Activated CD8-positive, alpha-beta T cell treated with anti-CD3 and anti-CD28 coated beads, Interleukin-2, amount 10 ng/mL, durations not matched to agents 7 days and 5 days (primary cell): Measurements from ENCODE around the gene MRM1. TPM values are rescaled to one million over a fixed set of nuclear protein-coding genes. Genes with fewer than 3 reads are reported as not detected.

ENCODE experiments used
- ATAC-seq: fragments of 150-1000 bp; cut with Tn5 transposase; one replicate; pipeline ENCODE4 v1.10.0; 2021; ENCODE audit warnings: moderate library complexity
- CTCF ChIA-PET: fragments of 350-600 bp; sonication (Branson Sonifier 250); formaldehyde crosslinking; loops from one replicate; lab custom pipeline; 2021; ENCODE audit warnings: antibody characterized with exemption; lab: Charles Lee
- POLR2A ChIA-PET: fragments of 350-600 bp; sonication (Branson Sonifier 250); formaldehyde crosslinking; loops from one replicate; lab custom pipeline; 2021; ENCODE audit warnings: antibody characterized with exemption; lab: Charles Lee
- DNase-seq: peaks from one replicate; pipeline ENCODE4 v3.0.0-alpha.2; 2020
- H3K27ac Mint-ChIP-seq: one replicate; pipeline ENCODE4 v1.8.0; 2021; ENCODE audit warnings: mild to moderate bottlenecking, mixed read lengths
- H3K27me3 Mint-ChIP-seq: one replicate; pipeline ENCODE4 v1.8.0; 2021; ENCODE audit warnings: low read depth, mixed read lengths
- H3K36me3 Mint-ChIP-seq: one replicate; pipeline ENCODE4 v1.8.0; 2021; ENCODE audit warnings: low read depth, mixed read lengths
- H3K4me1 Mint-ChIP-seq: one replicate; pipeline ENCODE4 v1.8.0; 2021; ENCODE audit warnings: low read depth, mixed read lengths
- H3K4me3 Mint-ChIP-seq: one replicate; pipeline ENCODE4 v1.8.0; 2021; ENCODE audit warnings: mild to moderate bottlenecking, mixed read lengths
- H3K9me3 Mint-ChIP-seq: one replicate; pipeline ENCODE4 v1.8.0; 2022; ENCODE audit warnings: mixed read lengths; ENCODE audit not compliant: insufficient read depth
- total RNA-seq, 2 experiments: library from RNA; stranded (reverse); gene quantifications; one replicate each; pipeline ENCODE4 v1.2.3, GENCODE V29; 2021

The MRM1 gene
- total RNA-seq, 2 experiments from 2014 or later: 10.7 to 13.1 TPM

DNA sequence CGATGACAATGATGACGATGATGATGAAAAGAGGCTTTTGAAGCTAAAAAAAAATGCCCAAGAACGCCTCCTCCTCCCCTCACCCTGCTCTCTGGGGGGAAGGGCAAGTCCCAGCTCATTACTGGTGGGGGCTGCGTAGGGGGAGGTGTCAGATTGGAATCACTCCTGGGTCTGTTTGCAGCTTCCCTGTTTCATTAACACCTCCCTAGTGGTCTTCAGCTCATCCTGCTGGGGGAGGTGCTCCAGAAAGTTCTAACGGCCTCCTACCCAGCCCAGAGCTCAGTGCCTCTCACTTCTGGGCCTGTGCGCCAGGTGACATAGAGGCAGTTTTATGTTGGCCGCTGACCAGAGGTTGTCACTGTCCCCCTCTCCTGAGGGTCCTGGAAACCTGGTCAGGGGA is 12.7 kb downstream of the MRM1 start:
- DNase-seq (no peak), ATAC-seq (no peak)
- Mint-ChIP-seq H3K9me3 (no peaks in the 10 kb centered on the region), H3K4me3 (no peak overlapping the region), H3K36me3 (no peaks in the 10 kb centered on the region), H3K27me3 (no peaks in the 10 kb centered on the region), H3K4me1 (no peaks in the 10 kb centered on the region), H3K27ac (no peak overlapping the region)
- POLR2A ChIA-PET: no interaction called here
- CTCF ChIA-PET: interaction anchor here (1.4 to 2.8 kb wide), 2 partner anchors 12 kb away, joined by 5 to 24 read pairs; partner anchors contain the start of gene MRM1

DNA sequence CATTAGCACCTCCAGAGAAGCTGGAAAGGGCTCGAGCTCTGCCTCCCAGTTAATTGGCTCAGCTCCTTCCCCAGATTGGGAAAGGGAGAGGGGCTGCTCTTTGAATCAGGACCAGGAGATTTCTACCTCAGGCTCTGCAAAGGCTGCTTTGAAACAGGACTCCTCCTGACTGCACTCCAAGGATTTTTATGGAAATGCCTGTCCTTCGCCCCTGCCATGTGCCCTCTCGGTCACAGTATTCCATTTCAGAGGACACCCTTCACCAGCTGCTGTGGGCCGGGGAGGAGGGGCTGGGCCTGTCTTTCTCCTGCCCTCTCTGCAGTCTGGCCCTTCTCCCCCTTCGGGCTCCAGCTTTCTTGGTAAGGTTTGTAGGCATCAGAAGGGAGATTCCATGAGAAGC is 13.6 kb downstream of the MRM1 start:
- H3K27ac Mint-ChIP-seq: no peak overlapping the region
- no peaks in the 10 kb centered on the region for H3K9me3 Mint-ChIP-seq
- no peaks in the 10 kb centered on the region for H3K4me1 Mint-ChIP-seq
- POLR2A ChIA-PET: no interaction called here
- no peaks in the 10 kb centered on the region for H3K36me3 Mint-ChIP-seq
- H3K27me3 Mint-ChIP-seq: no peaks in the 10 kb centered on the region
- H3K4me3 Mint-ChIP-seq: no peak overlapping the region
- CTCF ChIA-PET: interaction anchor here (0.6 to 2.8 kb wide), 3 partner anchors 11 to 202 kb away, joined by 3 to 24 read pairs (median 5); partner anchors contain the start of gene MRM1
- ATAC-seq (no peak), DNase-seq (no peak)

DNA sequence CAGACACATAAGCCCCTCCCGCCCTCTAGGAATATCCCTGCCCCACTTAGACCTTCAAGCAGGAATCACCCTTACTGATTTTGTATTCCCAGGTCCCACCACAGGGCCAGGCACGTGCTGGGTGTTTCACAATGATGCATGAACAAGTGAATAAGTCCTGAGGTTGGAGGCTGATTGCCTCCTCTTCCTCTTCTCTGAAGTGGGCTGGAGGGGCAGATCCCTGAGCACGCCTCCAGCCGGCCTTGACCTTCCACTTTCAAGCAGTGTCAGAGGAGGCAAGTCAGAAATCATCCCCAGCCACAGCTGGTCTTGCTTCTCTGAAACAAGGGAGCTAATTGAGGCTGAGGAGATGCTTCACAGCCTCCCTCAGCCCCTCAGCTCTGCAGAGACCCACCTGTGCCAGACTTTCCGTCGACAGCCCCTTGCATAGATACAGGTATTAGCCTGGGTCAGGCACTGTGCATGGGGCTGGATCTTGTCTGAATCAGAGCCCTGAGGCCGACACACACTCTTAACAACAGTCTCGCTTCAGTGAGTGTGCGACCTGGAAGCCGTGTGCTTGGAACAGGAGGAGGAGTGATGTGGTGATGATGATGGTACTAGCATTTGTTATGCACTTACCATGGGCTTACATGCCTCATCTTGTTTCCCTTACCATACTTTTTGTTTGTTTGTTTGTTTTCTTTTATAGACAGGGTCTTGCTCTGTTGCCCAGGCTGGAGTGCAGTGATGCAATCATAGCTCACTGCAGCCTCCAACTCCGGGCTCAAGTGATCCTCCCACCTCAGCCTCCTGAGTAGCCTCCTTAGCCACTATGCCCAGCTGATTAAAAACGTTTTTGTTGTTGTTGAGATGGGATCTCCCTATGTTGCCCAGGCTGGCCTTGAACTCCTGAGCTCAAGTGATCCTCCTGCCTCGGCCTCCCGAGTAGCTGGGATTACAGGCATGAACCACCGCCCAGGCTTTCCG is 15.0 kb downstream of the MRM1 start:
- Mint-ChIP-seq H3K36me3 (no peaks in the 10 kb centered on the region), H3K27ac (no peak overlapping the region), H3K27me3 (no peaks in the 10 kb centered on the region), H3K4me3 (no peak overlapping the region), H3K4me1 (peaks cover 1% of the 10 kb centered on the region), H3K9me3 (no peaks in the 10 kb centered on the region)
- CTCF ChIA-PET: interaction anchor here (1.2 to 2.5 kb wide), 4 partner anchors 9 to 91 kb away, joined by 3 to 8 read pairs (median 6); no protein-coding TSS in a partner anchor
- no peak for ATAC-seq
- POLR2A ChIA-PET: interaction anchor here (0.6 kb wide), 1 partner anchor 369 kb away, joined by 3 read pairs; no protein-coding TSS in a partner anchor
- no peak for DNase-seq

DNA sequence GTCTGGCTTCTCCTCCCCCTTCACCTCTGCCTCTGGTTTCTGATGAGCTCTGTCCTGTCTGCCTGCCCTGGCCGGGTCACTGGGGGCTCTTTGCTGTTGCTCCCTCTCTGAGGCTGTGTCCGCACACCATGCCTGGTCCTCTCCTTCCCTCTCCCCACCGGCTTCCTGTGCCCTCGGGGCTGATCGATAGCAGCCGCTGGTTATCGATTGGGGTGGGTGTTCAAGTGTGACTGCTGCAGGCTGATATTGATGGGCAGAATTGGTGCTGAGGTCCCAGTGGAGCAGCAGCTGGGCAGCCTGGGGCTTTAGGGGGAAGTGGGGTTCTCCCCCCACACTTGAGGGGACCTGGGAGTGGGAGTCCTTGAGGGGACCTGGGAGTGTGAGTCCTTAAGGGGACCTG is 16.4 kb downstream of the MRM1 start:
- no peaks in the 10 kb centered on the region for H3K9me3 Mint-ChIP-seq
- POLR2A ChIA-PET: no interaction called here

DNA sequence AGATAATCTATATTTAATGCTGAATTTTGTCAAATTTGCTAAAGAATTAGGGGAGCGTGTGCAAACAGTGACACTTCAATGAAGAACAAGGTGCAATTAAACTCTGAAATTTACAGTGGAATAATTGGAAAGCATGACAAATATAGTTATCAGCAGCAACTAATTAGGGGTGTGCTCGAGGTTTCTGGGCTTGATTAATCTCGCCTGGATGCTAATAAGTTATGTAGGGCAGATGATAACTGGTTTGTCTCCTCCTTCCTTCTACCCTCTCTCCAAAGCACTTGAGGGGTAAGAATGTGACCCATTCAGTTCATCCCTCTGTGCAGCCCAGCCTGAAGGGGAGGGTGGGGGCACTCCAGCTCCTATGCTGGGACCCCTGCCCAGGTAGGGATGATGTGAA is 21.9 kb downstream of the MRM1 start:
- ChIA-PET CTCF (interaction anchor here (1.6 to 3.9 kb wide), 2 partner anchors 11 to 21 kb away, joined by 3 to 40 read pairs; partner anchors contain the start of gene MRM1), POLR2A (no interaction called here)
- Mint-ChIP-seq H3K4me3 (no peak overlapping the region), H3K9me3 (no peaks in the 10 kb centered on the region), H3K36me3 (no peaks in the 10 kb centered on the region), H3K27me3 (no peaks in the 10 kb centered on the region), H3K4me1 (peaks cover 2% of the 10 kb centered on the region), H3K27ac (no peak overlapping the region)
- ATAC-seq (no peak), DNase-seq (no peak)

More for the DNA sequence above, 16.4 kb downstream of the MRM1 start:
- no peak for ATAC-seq
- H3K27ac Mint-ChIP-seq: no peak overlapping the region
- no peak overlapping the region for H3K4me3 Mint-ChIP-seq
- DNase-seq: no peak
- CTCF ChIA-PET: interaction anchor here (2.5 kb wide), 1 partner anchor 15 kb away, joined by 8 read pairs; no protein-coding TSS in a partner anchor
- peaks cover 2% of the 10 kb centered on the region for H3K4me1 Mint-ChIP-seq
- H3K27me3 Mint-ChIP-seq: no peaks in the 10 kb centered on the region
- no peaks in the 10 kb centered on the region for H3K36me3 Mint-ChIP-seq

DNA sequence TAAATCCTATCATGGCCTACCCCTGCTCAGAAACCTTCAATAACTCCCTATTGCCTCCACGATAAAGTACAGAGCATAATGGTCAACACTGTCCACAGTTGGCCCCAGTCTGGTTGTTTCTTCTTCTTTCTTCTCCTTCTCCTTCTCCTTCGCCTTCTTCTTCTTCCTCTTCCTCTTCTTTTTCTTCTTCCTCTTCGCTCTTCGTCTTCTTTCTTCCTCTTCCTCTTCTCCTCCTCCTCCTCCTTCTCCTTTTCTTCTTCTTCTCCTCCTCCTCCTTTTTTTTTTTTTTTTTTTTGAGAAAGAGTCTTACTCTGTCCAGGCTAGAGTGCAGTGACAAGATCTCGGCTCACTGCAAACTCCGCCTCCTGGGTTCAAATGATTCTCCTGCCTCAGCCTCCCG is 23.8 kb downstream of the MRM1 start:
- ChIA-PET POLR2A (interaction anchor here (0.6 kb wide), 1 partner anchor 80 kb away, joined by 3 read pairs; no protein-coding TSS in a partner anchor), CTCF (interaction anchor here (0.7 to 3.9 kb wide), 18 partner anchors 8 to 749 kb away, joined by 3 to 40 read pairs (median 4); partner anchors contain the start of gene MRM1)
- no peak for ATAC-seq
- Mint-ChIP-seq H3K9me3 (no peaks in the 10 kb centered on the region), H3K27ac (no peak overlapping the region), H3K27me3 (no peaks in the 10 kb centered on the region), H3K36me3 (no peaks in the 10 kb centered on the region), H3K4me1 (peaks cover 2% of the 10 kb centered on the region), H3K4me3 (no peak overlapping the region)
- DNase-seq: no peak

DNA sequence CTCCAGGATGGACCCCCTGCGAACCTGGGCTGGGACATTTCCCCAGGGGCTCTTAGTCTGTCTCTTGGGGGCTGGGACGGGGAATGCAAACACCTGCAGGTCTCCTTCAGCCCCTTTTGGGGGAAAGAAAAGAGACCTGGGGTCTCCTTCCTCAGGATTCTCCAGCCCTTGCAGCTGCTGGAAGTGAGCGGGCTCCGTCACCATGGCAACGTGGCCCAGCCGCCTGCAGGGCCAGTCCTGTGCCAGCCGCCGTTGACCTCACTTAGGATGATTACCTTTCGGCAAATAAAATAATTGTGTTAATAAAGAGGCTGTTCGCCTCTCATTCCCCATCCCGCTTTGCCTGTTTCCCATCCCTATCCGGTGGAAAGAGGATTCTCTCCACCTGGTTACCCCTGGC is 25.7 kb downstream of the MRM1 start:
- DNase-seq: no peak
- no peaks in the 10 kb centered on the region for H3K36me3 Mint-ChIP-seq
- no peaks in the 10 kb centered on the region for H3K9me3 Mint-ChIP-seq
- ATAC-seq: no peak
- CTCF ChIA-PET: interaction anchor here (1.0 to 3.7 kb wide), 7 partner anchors 13 to 441 kb away, joined by 3 to 30 read pairs (median 5); partner anchors contain the start of gene MRM1
- POLR2A ChIA-PET: no interaction called here
- H3K27ac Mint-ChIP-seq: no peak overlapping the region
- H3K4me3 Mint-ChIP-seq: no peak overlapping the region
- no peaks in the 10 kb centered on the region for H3K4me1 Mint-ChIP-seq
- peaks cover under 1% of the 10 kb centered on the region for H3K27me3 Mint-ChIP-seq

DNA sequence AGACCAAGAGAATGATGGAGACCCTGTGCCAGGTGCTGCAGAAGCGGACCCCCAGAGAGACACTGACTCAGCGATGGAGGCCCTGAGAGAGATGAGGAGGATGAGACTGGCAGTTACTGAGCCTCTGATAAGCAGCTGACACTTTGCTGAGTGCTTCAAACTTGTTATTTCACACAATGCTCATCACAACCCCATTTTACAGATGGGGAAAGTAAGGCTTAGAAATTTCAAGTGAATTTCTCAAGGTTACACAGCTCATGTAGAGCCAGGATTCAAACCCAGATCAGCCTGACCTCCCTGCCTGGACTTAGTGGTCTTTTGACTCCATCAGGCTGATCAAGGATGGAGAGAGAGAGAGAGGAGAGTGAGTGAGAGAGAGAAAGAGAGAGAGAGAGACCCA is 27.2 kb downstream of the MRM1 start:
- Mint-ChIP-seq H3K27ac (no peak overlapping the region), H3K9me3 (no peaks in the 10 kb centered on the region), H3K4me1 (no peaks in the 10 kb centered on the region), H3K36me3 (no peaks in the 10 kb centered on the region), H3K4me3 (no peak overlapping the region), H3K27me3 (peaks cover 10% of the 10 kb centered on the region)
- DNase-seq (no peak), ATAC-seq (no peak)
- ChIA-PET CTCF (interaction anchor here (0.7 to 3.7 kb wide), 17 partner anchors 10 to 613 kb away, joined by 3 to 30 read pairs (median 4); partner anchors contain the start of gene MRM1), POLR2A (interaction anchor here (1.0 kb wide), 1 partner anchor 26 kb away, joined by 3 read pairs; no protein-coding TSS in a partner anchor)

DNA sequence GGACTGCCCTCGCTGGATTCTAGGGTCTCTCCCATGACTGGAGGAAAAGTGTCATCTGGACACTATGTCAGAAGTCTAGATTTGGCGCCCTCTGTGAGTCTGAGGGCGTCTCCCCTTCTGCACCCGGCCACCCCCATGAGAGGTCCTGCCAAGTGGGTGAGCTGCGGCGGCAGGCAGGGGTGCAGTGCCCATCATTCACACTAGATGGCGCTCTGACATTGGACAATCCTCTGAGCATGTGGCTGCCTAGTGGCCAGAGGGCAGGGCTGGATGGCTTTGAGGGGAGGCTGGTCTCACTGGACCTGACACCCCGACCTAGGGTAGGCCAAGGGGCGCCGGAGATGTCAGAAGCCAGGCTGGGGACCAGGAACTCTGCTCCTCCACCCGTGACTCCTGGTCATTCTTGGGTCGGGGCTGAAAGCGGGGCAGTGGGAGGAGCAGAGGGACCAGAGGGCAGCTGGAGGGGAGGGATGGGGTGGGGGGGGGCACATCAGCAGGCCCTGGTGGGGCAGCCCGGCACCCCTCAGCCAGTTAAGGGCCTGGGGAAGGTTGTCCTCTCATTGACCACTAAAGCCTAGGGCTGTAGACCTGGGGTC is 28.0 kb downstream of the MRM1 start:
- Mint-ChIP-seq H3K36me3 (no peaks in the 10 kb centered on the region), H3K4me3 (no peak overlapping the region), H3K27ac (no peak overlapping the region), H3K9me3 (no peaks in the 10 kb centered on the region), H3K4me1 (no peaks in the 10 kb centered on the region), H3K27me3 (peaks cover 14% of the 10 kb centered on the region)
- POLR2A ChIA-PET: interaction anchor here (1.0 kb wide), 1 partner anchor 27 kb away, joined by 3 read pairs; no protein-coding TSS in a partner anchor
- CTCF ChIA-PET: interaction anchor here (0.7 to 3.7 kb wide), 17 partner anchors 9 to 612 kb away, joined by 3 to 30 read pairs (median 4); partner anchors contain the start of gene MRM1
- ATAC-seq (peak; percentile 83), DNase-seq (peak; percentile 83)

DNA sequence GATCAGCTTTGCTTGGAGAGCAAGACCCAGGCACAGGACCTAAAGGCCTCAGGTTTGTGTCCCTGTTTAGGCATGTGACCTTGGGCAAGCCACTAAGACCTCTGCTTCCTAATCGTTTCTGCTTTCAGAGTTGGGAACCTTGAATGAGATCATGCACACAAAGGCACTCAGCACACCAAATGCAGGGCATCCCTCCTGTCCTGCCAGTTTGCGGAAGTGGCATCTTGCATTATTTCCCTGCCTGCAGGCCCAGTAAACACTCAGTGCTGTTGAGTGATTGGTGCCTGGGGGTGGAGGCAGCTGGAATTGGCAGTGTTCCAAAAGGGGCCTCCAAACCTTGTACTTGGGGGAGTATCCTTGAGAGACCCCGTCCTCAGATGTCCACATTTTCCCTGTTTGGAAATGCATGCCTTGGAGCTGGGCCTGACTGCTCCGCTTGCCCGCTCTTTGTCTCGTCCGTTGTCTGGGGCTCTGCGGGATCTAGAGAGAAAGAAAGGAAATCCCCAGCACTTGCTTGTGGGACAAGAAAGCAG is 28.7 kb downstream of the MRM1 start:
- Mint-ChIP-seq H3K4me3 (no peak overlapping the region), H3K4me1 (no peaks in the 10 kb centered on the region), H3K27ac (no peak overlapping the region), H3K36me3 (no peaks in the 10 kb centered on the region), H3K9me3 (no peaks in the 10 kb centered on the region), H3K27me3 (peaks cover 15% of the 10 kb centered on the region)
- CTCF ChIA-PET: interaction anchor here (1.1 to 3.7 kb wide), 11 partner anchors 9 to 611 kb away, joined by 3 to 30 read pairs (median 5); partner anchors contain the start of gene MRM1
- ATAC-seq (no peak), DNase-seq (no peak)
- POLR2A ChIA-PET: no interaction called here

DNA sequence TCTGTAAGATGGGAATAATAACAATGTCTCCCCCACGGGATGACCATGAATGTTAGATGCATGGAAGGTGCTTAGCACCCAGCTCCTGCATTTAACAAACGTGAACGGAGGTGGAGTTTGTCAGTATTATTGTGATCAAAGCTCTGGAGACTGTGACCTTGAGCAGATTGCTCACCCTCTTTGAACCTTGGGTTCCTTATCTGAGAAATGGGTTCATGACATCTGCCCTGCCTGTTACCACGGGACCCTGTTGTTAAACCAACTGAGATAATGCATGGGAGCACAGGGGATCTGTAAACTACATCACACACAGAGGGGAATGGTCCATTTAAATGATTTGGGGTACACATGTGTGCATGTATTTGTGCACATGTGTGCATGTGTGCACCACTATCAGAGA is 29.6 kb downstream of the MRM1 start:
- Mint-ChIP-seq H3K4me1 (no peaks in the 10 kb centered on the region), H3K27me3 (peaks cover 15% of the 10 kb centered on the region), H3K9me3 (no peaks in the 10 kb centered on the region), H3K36me3 (no peaks in the 10 kb centered on the region), H3K27ac (no peak overlapping the region), H3K4me3 (no peak overlapping the region)
- DNase-seq (no peak), ATAC-seq (no peak)
- ChIA-PET POLR2A (no interaction called here), CTCF (interaction anchor here (2.1 to 2.6 kb wide), 2 partner anchors 75 to 124 kb away, joined by 8 to 10 read pairs; no protein-coding TSS in a partner anchor)
